ENCODE data around the gene LY6G6D.

Gene LY6G6D

GRCh38 chr6:31764198-31764597, 49.0 kb downstream of the LY6G6D start:
- DNase-seq (ENCODE audit: low read depth): no peak
- H3K4me3 ChIP-seq (ENCODE audit: low read length): no peak overlapping the region
- TF ChIP-seq CTCF (IDR thresholded peaks at IDR 0.05; ENCODE audit: insufficient read depth, low read depth, low read length, missing control alignments): no peak

DNA sequence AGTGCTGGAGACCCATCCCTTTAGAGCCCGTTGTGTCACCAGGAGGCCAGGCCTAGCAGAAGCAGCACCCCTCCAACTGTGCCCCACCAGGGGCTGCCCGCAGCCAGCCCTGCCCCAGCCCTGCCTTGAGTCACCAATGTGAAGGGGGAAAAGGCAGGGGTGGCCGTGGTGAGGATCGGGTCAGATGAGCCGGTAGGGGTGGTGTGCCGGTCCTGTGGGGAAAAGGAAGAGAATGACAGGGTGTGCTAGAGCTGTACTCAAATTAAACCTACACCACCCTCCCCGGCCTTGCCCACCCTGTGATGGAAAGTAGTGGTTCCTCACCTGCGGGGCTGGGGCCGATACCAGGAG, 50.4 kb downstream of the LY6G6D start:
- DNase-seq (ENCODE audit: low read depth): no peak
- H3K4me3 ChIP-seq (ENCODE audit: low read length): no peak overlapping the region
- no peak for TF ChIP-seq CTCF (IDR thresholded peaks at IDR 0.05; ENCODE audit: insufficient read depth, low read depth, low read length, missing control alignments)

GRCh38 chr6:31765910-31766794, 51.0 kb downstream of the LY6G6D start:
- no peak overlapping the region for H3K4me3 ChIP-seq (ENCODE audit: low read length)

GRCh38 chr6:31767096-31767645, 52.0 kb downstream of the LY6G6D start:
- no peak for DNase-seq (ENCODE audit: low read depth)
- no peak overlapping the region for H3K4me3 ChIP-seq (ENCODE audit: low read length)
- no peak for TF ChIP-seq CTCF (IDR thresholded peaks at IDR 0.05; ENCODE audit: insufficient read depth, low read depth, low read length, missing control alignments)

More at GRCh38 chr6:31765910-31766794, 51.0 kb downstream of the LY6G6D start:
- no peak for DNase-seq (ENCODE audit: low read depth)
- no peak for TF ChIP-seq CTCF (IDR thresholded peaks at IDR 0.05; ENCODE audit: insufficient read depth, low read depth, low read length, missing control alignments)
